Measurements from ENCODE around the gene FAM50A.

The FAM50A gene

DNA sequence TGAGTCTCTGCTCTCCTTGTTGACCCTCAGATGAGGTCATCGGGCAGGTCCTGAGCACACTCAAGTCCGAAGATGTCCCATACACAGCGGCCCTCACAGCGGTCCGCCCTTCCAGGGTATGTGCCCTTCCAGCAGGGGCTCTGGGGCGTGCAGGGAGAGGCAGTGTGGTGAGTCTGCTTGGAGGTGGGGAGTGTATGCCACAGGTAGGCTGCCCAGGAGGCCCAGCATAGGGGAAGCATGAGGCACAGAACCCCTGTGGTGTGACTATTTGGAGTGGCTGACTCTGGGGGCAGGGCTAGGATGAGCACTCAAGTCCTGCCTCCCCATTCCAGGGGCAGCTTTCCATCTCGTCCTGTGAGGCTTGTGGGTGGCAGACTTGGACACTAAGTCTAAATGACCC, 10.3 kb upstream of the FAM50A start:
- DNase-seq (ENCODE audit: low spot score): no peak
- in situ Hi-C loops (cut with MboI; ENCODE audit: low sequenced_read_pairs, unreplicated experiment): no loop called here
- TF ChIP-seq, protein P1, sequence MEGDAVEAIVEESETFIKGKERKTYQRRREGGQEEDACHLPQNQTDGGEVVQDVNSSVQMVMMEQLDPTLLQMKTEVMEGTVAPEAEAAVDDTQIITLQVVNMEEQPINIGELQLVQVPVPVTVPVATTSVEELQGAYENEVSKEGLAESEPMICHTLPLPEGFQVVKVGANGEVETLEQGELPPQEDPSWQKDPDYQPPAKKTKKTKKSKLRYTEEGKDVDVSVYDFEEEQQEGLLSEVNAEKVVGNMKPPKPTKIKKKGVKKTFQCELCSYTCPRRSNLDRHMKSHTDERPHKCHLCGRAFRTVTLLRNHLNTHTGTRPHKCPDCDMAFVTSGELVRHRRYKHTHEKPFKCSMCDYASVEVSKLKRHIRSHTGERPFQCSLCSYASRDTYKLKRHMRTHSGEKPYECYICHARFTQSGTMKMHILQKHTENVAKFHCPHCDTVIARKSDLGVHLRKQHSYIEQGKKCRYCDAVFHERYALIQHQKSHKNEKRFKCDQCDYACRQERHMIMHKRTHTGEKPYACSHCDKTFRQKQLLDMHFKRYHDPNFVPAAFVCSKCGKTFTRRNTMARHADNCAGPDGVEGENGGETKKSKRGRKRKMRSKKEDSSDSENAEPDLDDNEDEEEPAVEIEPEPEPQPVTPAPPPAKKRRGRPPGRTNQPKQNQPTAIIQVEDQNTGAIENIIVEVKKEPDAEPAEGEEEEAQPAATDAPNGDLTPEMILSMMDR (IDR thresholded peaks at IDR 0.05; ENCODE audit: borderline replicate concordance, control extremely low read depth, extremely low read depth, insufficient read depth, missing control alignments): no peak

DNA sequence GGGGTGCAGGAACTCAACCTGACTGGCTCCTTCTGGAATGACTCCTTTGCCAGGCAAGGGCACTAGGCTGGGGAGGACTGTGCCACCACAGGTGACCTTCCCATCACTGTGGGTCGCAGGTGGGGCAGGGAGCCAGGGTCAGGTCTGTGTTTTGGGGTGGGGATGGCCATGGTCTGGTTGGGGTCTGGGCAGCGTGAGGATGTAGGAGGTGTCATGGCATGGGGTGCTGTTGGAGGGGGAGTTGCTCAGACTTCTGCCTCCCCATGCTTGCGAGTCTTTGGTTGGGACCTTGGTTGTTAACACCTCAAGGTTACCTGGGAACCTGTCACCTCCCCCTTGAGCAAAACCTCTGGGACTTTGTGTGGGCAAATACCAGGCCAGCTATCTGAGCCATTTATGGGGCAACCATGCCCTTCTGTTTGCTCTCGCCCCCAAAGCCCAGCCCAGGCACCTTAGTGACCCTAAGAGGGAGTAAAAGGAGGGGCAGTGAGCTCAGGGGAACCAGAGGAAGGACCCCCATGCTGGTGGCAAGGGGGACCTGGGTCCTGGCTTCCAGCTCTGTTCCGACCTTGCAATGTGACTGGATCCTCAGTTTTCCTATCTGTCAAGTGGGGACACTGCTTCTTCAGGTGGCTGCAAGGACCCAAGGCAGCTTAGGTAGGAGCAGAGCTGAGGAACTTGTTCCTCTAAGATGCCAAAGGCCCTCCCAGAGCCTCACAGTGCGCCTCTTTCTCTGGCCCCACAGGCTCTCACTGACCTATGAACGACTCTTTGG, 9.4 kb upstream of the FAM50A start:
- TF ChIP-seq, protein P1 (IDR thresholded peaks at IDR 0.05; ENCODE audit: borderline replicate concordance, control extremely low read depth, extremely low read depth, insufficient read depth, missing control alignments): no peak
- no peak for DNase-seq (ENCODE audit: low spot score)
- in situ Hi-C loops (cut with MboI; ENCODE audit: low sequenced_read_pairs, unreplicated experiment): no loop called here

DNA sequence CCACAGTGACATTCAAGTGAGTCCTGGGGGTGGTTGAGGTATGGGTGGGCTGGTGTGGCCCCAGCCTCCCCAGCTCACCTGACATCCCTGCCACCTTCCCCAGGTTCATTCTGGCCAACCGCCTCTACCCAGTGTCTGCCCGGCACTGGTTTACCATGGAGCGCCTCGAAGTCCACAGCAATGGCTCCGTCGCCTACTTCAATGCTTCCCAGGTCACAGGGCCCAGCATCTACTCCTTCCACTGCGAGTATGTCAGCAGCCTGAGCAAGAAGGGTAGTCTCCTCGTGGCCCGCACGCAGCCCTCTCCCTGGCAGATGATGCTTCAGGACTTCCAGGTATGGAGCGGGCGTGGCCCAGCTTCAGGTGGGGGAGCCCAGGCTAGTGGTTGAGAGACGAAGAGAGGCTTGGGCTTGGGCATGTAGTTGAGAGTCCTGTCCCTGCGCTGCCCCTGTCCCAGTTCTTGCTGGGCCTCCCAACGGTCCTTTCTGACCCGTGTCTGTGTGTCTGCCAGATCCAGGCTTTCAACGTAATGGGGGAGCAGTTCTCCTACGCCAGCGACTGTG, 8.7 kb upstream of the FAM50A start:
- DNase-seq (ENCODE audit: low spot score): no peak
- in situ Hi-C loops (cut with MboI; ENCODE audit: low sequenced_read_pairs, unreplicated experiment): no loop called here
- TF ChIP-seq, protein P1 (IDR thresholded peaks at IDR 0.05; ENCODE audit: borderline replicate concordance, control extremely low read depth, extremely low read depth, insufficient read depth, missing control alignments): no peak

DNA sequence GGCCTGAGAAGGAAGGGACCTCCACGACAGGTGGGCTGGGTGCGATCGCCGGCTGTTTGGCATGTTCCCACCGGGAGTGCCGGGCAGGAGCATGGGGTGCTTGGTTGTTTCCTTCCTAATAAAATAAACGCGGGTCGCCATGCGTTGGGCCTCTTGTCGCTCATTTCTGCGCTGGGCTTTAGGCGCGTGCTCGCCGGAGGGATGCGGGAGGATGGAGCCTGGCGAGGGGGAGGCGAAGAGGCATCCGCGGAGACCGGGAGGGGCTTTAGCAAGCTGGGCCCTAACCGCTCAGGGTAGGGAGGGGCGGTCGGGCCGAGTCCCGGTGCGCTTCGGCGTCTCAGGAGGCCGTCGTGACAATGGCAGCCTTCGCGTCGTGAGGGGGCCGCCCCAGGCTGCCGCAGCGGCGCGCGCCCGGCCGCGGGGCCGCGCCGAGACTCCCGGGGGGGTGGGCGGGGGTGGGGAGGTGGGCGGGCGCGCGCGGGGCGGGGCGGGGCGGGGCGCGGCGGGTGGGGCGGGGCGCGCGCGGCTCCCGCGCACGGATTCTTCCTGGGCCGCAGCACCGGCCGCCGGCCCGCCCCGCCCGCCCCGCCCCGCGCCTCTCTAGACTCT, 7.5 kb upstream of the FAM50A start:
- DNase-seq (ENCODE audit: low spot score): peak; percentile 85
- TF ChIP-seq, protein P1 (IDR thresholded peaks at IDR 0.05; ENCODE audit: borderline replicate concordance, control extremely low read depth, extremely low read depth, insufficient read depth, missing control alignments): no peak

DNA sequence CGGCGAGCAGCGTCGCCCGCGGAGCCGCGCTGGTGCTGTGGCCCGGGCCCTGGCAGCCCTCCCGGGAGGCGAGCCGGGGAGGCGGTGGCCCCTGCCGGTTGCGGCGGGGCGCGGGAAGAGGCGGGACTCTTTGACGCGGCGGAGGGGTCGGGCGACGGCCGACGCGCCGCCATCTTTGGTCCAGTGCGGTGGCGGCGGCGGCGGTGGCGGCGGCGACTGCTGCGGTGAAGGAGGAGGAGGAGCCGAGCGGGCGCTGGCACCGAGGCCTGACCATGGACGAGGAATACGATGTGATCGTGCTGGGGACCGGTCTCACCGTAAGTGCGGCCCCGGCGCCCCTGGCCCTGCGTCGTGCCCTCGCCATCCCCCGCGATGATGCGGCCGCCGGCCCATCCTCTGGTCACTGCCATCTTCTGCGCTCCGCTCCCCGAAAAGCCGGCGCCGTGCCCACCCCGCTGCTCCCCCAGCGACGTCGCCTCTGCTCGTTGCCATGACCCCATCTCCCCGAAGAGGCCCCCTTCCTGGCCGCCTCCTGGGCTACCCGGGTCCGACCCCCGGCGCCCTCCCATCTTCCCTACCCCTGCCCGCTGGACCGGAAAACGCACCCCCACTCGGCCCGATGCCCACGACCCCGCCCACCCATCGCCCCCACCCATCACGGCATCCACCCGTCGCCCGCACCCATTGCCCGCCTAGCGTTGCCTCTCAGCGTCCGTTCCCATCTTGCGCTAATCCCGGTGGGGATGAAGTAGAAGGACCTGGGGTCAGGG, 6.8 kb upstream of the FAM50A start, which contains the start of gene GDI1:
TSS of gene GDI1 (plus strand) at position 172 of the 770 bp plus-strand sequence. CDS start at position 273, 101 bp downstream.
- peak; percentile 68 for DNase-seq (ENCODE audit: low spot score)
- in situ Hi-C loops (cut with MboI; ENCODE audit: low sequenced_read_pairs, unreplicated experiment): no loop called here
- TF ChIP-seq, protein P1 (IDR thresholded peaks at IDR 0.05; ENCODE audit: borderline replicate concordance, control extremely low read depth, extremely low read depth, insufficient read depth, missing control alignments): no peak

More for the DNA sequence above, 7.5 kb upstream of the FAM50A start:
- in situ Hi-C loops (cut with MboI; ENCODE audit: low sequenced_read_pairs, unreplicated experiment): no loop called here

Data from GM13976 (cell line).